ENCODE data around the gene ABCC11.
A peak's percentile ranks its signal among the peaks of the same experiment; 100 is the strongest.

Gene ABCC11

DNA sequence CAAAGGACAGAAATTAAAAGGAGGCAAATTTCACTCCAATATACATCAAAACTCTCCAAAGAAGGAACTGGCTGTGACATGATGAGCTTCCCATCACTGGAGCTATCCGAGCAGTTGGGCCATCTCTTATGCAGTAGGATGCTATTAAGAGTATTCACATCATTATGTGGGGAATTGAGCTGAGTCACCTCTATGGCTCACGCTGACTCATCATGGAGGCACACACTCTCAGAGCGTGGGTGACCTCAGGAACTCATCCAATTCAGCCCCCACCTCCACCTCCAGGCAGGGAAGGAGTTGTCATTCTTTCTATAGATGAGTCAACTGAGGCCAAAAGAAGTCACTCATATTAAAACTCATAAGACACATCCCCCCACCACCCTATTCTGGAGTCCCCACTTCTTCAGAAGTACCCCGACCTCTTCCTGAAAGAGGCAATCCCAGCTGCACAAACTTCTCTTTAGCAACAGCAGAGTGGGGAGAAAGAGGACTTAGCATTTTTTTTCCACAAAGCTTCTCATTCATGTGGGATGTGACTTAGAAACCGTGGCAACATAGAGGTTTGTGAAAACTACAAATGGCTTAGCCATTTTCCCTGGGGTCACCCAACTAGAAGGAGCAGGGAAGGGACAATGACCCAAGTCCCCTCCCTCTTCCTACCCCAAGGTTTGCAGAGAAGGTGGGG is 124.1 kb downstream of the ABCC11 start:
- no peaks in the 10 kb centered on the region for H3K27me3 Mint-ChIP-seq
- no peaks in the 10 kb centered on the region for H3K9me3 Mint-ChIP-seq
- H3K4me1 Mint-ChIP-seq: no peaks in the 10 kb centered on the region
- H3K36me3 Mint-ChIP-seq: no peaks in the 10 kb centered on the region
- no peak overlapping the region for H3K4me3 Mint-ChIP-seq
- no peak overlapping the region for H3K27ac Mint-ChIP-seq
- no peak for ATAC-seq

DNA sequence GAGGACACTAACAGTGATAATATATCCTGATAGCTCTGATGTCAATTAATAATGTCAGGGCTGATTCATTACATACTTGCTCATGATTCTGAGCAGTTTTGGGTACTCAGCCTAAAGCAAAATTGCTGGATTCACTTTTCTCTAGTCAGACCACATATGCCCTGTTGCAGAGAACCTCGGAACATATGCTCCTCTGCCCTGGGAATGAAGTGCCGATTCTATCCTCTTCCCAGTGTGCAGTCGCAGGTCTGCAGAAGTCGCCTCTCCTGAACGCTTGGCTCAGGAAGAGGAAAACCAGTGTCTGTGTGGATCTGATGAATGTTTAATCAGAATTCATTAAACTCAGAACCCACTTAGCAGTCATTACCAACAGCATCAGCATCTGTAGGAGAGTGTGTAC is 126.1 kb downstream of the ABCC11 start:
- Mint-ChIP-seq H3K9me3 (no peaks in the 10 kb centered on the region), H3K4me3 (no peak overlapping the region), H3K36me3 (no peaks in the 10 kb centered on the region), H3K27me3 (peaks cover 5% of the 10 kb centered on the region), H3K4me1 (no peaks in the 10 kb centered on the region), H3K27ac (no peak overlapping the region)
- no peak for ATAC-seq

DNA sequence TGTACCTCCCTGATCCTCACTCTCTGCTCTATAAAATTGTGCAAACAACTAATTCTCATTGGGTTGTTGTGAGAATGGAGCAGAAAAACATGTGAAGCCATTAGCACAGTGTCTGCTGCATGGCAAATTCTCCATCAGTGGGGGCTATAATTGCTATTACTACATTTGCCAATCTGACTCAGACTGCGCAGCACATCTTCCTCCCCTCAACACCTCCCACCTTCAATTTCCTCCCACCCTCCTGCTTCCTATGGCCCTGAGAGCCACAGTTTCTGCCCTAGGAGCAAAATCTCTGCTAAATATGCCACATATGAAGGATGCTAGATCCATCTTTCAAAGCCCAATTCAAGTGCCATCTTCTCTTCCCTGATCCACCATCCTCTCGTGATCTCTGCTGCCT is 128.5 kb downstream of the ABCC11 start:
- H3K27ac Mint-ChIP-seq: no peak overlapping the region
- H3K36me3 Mint-ChIP-seq: no peaks in the 10 kb centered on the region
- H3K9me3 Mint-ChIP-seq: no peaks in the 10 kb centered on the region
- ATAC-seq: no peak
- H3K4me1 Mint-ChIP-seq: no peaks in the 10 kb centered on the region
- peaks cover 15% of the 10 kb centered on the region for H3K27me3 Mint-ChIP-seq
- no peak overlapping the region for H3K4me3 Mint-ChIP-seq

DNA sequence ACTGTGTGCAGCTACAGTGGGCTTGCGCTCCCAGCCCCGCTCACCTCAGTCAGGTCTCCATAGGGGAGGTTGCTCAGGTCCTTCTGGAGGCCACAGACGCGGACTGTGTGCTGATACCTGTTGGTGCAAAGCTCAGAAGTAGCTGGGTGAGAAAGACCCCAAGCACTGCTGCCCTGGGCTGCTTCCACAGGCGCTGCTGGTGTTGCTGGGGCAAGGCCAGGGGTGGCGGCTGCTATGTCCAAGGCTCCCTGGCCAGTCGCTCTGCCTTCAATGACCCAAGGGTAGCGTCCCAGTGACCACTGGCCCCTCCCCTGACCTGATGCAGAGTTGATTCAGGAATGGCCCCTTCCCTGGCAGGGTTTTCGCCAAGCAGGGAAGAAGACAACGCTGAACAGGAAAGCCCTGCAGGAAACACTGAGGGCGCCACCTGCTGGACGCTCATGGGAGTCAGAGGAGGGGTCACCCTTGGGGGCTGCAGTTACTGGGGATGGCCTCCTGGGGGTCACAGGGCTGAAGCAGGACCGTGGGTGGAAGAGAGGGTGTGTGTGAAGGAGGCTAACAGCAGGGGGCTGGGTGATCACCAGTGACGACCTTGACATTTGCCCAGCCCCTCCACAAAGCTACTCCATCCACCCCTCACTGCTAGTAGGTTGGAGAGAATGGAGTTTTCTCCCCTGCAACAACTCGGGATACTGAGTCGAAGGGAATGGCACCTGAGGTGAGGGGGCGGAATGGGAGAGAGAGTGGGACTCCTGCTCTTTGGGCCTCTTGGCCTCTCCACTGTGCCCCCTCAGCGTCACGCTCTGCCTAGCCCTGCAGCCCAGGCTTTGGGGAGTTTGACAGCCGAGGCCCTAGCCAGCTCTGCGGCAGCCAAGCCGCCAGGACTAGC is 129.9 kb downstream of the ABCC11 start:
- ATAC-seq: peak; percentile 72
- Mint-ChIP-seq H3K9me3 (no peaks in the 10 kb centered on the region), H3K27ac (no peak overlapping the region), H3K4me3 (no peak overlapping the region), H3K36me3 (no peaks in the 10 kb centered on the region), H3K27me3 (peaks cover 15% of the 10 kb centered on the region), H3K4me1 (no peaks in the 10 kb centered on the region)

Measured in stimulated activated memory B cell treated with anti-CD40 and anti-IgM and Interleukin-4, amounts not matched to agents 10 μg/mL and 1 μg/mL and 100 μg/mL, for 72 hours (primary cell).